22Rv1 (cell line): ENCODE results near the gene NXPH1.

ENCODE experiments used
- H3K27ac ChIP-seq: fragments of 450-650 bp; 2 replicates; pipeline ENCODE4 v1.5.1; 2017
- CTCF ChIP-seq: fragments of 450-650 bp; IDR thresholded peaks from 2 replicates; pipeline ENCODE4 v1.5.1; 2017; ENCODE audit warnings: mild to moderate bottlenecking
- ZFX ChIP-seq: fragments of 450-650 bp; IDR thresholded peaks from 2 replicates; pipeline ENCODE4 v1.6.1; 2017; ENCODE audit warnings: antibody characterized with exemption, borderline replicate concordance

The NXPH1 gene

GRCh38 chr7:8590791-8591190 lies 157.4 kb downstream of the NXPH1 start:
- TF ChIP-seq CTCF (no peak), ZFX (no peak)
- no peak overlapping the region for H3K27ac ChIP-seq

- no peak overlapping the region for H3K27ac ChIP-seq
- no peak for TF ChIP-seq CTCF
- no peak for TF ChIP-seq ZFX
Measured at GRCh38 chr7:8591289-8591688, 157.9 kb downstream of the NXPH1 start.

DNA sequence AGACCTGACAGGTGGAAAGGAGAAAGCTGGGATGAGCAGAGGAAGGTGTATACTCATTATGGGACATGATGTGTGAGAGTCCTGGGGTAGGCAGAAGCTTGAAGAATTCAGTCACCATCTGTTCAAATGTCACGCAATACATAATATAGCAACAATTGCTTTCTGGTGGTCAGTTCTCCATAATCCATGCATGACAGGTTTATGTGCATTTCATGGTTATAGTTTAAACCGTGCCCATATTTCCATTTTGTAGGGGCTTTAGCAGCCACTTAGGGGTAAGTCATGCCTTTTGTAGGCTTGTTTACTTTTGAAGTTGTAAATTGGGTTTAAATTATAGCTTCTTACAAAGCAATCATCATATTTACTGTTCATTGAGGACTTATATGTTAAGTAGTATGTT lies 158.8 kb downstream of the NXPH1 start:
- H3K27ac ChIP-seq: no peak overlapping the region
- TF ChIP-seq ZFX: no peak
- no peak for TF ChIP-seq CTCF

GRCh38 chr7:8594115-8594514 lies 160.7 kb downstream of the NXPH1 start:
- TF ChIP-seq CTCF (no peak), ZFX (no peak)
- no peak overlapping the region for H3K27ac ChIP-seq

- H3K27ac ChIP-seq: no peak overlapping the region
- no peak for TF ChIP-seq CTCF
- no peak for TF ChIP-seq ZFX
Measured at GRCh38 chr7:8597565-8597964, 164.2 kb downstream of the NXPH1 start.

DNA sequence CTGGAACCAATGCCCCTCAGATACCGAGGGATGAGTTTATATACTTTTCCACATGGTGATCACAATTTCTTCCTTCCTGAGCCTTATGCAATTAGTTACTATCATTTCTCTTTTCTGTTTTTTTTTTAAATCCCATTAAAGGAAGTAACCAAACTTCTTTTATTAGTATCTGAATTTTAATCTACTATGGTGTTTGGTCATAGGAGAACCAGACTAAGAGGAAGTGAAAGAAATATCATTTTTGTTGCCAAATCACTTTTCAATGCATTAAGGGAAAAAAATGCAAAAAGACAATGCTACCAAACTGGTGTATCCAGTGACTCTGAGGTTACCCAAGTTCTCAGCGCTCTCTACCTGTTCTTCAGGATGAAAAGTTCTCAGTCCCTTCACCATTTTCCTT lies 167.7 kb downstream of the NXPH1 start:
- H3K27ac ChIP-seq: no peak overlapping the region
- TF ChIP-seq CTCF (no peak), ZFX (no peak)

- TF ChIP-seq ZFX (no peak), CTCF (no peak)
- no peak overlapping the region for H3K27ac ChIP-seq
Measured at GRCh38 chr7:8605221-8605620, 171.8 kb downstream of the NXPH1 start.

GRCh38 chr7:8612584-8612983 lies 179.2 kb downstream of the NXPH1 start:
- TF ChIP-seq ZFX (no peak), CTCF (no peak)
- H3K27ac ChIP-seq: no peak overlapping the region
